Mesendoderm (in vitro differentiated cells): ENCODE measurements around the gene MYO15B.

ENCODE experiments used
- DNase-seq: peaks from one replicate; pipeline ENCODE4 v3.0.0; 2013
- H2AK5ac ChIP-seq: 2 replicates; pipeline ENCODE4 v1.6.1; 2013; ENCODE audit warnings: low read length, inconsistent platforms
- H2BK120ac ChIP-seq: 2 replicates; pipeline ENCODE4 v1.6.1; 2013; ENCODE audit warnings: low read depth, mild to moderate bottlenecking, low read length, moderate library complexity, mixed read lengths
- H2BK15ac ChIP-seq: replicated peaks from 2 replicates; pipeline ENCODE4 v1.6.1; 2013; ENCODE audit warnings: low read depth, mild to moderate bottlenecking, moderate library complexity
- H2BK5ac ChIP-seq: 2 replicates; pipeline ENCODE4 v1.6.1; 2013; ENCODE audit warnings: low read length, inconsistent platforms
- H3K18ac ChIP-seq: 2 replicates; pipeline ENCODE4 v1.6.1; 2013; ENCODE audit warnings: mild to moderate bottlenecking, low read length, mixed read lengths
- H3K23ac ChIP-seq: one replicate; pipeline ENCODE4 v1.6.1; 2013; ENCODE audit warnings: low read length
- H3K27ac ChIP-seq: 2 replicates; pipeline ENCODE4 v1.5.1; 2013; ENCODE audit warnings: low read depth, mild to moderate bottlenecking, inconsistent platforms, low read length, moderate library complexity
- H3K27me3 ChIP-seq: 2 replicates; pipeline ENCODE4 v1.6.1; 2013; ENCODE audit warnings: low read length, control low read depth, mild to moderate bottlenecking, inconsistent platforms; ENCODE audit not compliant: insufficient read depth, poor library complexity
- H3K36me3 ChIP-seq: 2 replicates; pipeline ENCODE4 v1.6.1; 2013; ENCODE audit warnings: low read length, inconsistent platforms; ENCODE audit not compliant: control insufficient read depth, insufficient read depth
- H3K4ac ChIP-seq: one replicate; pipeline ENCODE4 v1.6.1; 2013; ENCODE audit warnings: low read depth, mild to moderate bottlenecking, low read length, moderate library complexity
- H3K4me1 ChIP-seq: 2 replicates; pipeline ENCODE4 v1.6.1; 2013; ENCODE audit warnings: low read depth, low read length, inconsistent platforms; ENCODE audit not compliant: control insufficient read depth
- H3K4me2 ChIP-seq: 2 replicates; pipeline ENCODE4 v1.6.1; 2013; ENCODE audit warnings: low read length
- H3K4me3 ChIP-seq: 2 replicates; pipeline ENCODE4 v1.5.1; 2013; ENCODE audit warnings: mild to moderate bottlenecking, low read length
- H3K56ac ChIP-seq: one replicate; pipeline ENCODE4 v1.6.1; 2013; ENCODE audit warnings: low read length
- H3K79me1 ChIP-seq: 2 replicates; pipeline ENCODE4 v1.6.1; 2013; ENCODE audit warnings: low read length, inconsistent platforms
- H3K79me2 ChIP-seq: 2 replicates; pipeline ENCODE4 v1.6.1; 2013; ENCODE audit warnings: mild to moderate bottlenecking, low read length; ENCODE audit not compliant: control insufficient read depth, insufficient read depth
- H3K9ac ChIP-seq: 2 replicates; pipeline ENCODE4 v1.6.1; 2013; ENCODE audit warnings: low read length, inconsistent platforms
- H4K5ac ChIP-seq: one replicate; pipeline ENCODE4 v1.6.1; 2013; ENCODE audit warnings: low read length
- H4K8ac ChIP-seq: one replicate; pipeline ENCODE4 v1.6.1; 2013; ENCODE audit warnings: low read depth, mild to moderate bottlenecking, control low read depth, low read length, moderate library complexity
- WGBS: extraction: QIAGEN DNeasy Blood & Tissue Kit; methylation state at CpG from one replicate; pipeline ENCODE4 v1.1.7; 2013; ENCODE audit warnings: low lambda C conversion rate, missing lambda C conversion rate; ENCODE audit not compliant: insufficient coverage; ENCODE audit errors: extremely low coverage; 5-methylcytosine and 5-hydroxymethylcytosine counted together

Gene MYO15B

GRCh38 chr17:75628425-75628824, 40.8 kb downstream of the MYO15B start:
- H3K4me1 ChIP-seq = peaks cover under 1% of the 10 kb centered on the region
- no peaks in the 10 kb centered on the region for H3K79me2 ChIP-seq
- H3K4ac ChIP-seq = no peak overlapping the region
- H3K23ac ChIP-seq = no peak overlapping the region
- no peak overlapping the region for H3K56ac ChIP-seq
- H4K8ac ChIP-seq = no peak overlapping the region
- H3K36me3 ChIP-seq = no peaks in the 10 kb centered on the region
- H2BK5ac ChIP-seq = no peak overlapping the region
- no peaks in the 10 kb centered on the region for H3K79me1 ChIP-seq
- no peak overlapping the region for H2BK15ac ChIP-seq
- no peak overlapping the region for H3K4me3 ChIP-seq
- no peak overlapping the region for H2AK5ac ChIP-seq
- H3K27me3 ChIP-seq = no peaks in the 10 kb centered on the region
- no peak overlapping the region for H3K4me2 ChIP-seq
- no CpG with 5 or more reads among the region's 6 CpGs for WGBS
- no peak for DNase-seq
- no peak overlapping the region for H3K18ac ChIP-seq
- H3K9ac ChIP-seq = no peak overlapping the region
- no peak overlapping the region for H4K5ac ChIP-seq
- no peak overlapping the region for H2BK120ac ChIP-seq
- H3K27ac ChIP-seq = no peak overlapping the region

DNA sequence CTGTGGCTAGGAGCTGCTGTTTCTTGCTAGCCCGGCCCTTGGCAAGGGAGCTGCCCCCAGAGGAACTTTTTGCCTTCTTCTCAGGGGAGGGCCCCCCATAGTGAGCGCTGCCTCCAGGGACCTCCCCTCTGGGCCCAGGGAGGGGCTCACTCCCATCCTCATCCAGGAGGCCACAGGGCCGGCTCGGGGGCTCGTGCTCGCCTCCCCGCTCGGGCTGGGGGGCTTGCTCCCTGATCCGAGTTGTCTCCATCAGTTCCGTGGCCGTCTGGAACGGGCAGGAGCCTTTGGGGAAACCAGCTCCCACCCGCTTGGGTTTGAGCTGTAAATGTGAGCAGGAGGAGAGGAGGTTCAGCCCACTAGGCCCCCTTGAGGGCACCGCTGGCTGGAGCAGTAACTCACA, 41.6 kb downstream of the MYO15B start:
- no peaks in the 10 kb centered on the region for H3K36me3 ChIP-seq
- H2BK120ac ChIP-seq = no peak overlapping the region
- H2BK5ac ChIP-seq = no peak overlapping the region
- no peaks in the 10 kb centered on the region for H3K79me1 ChIP-seq
- H4K5ac ChIP-seq = no peak overlapping the region
- DNase-seq = no peak
- no peaks in the 10 kb centered on the region for H3K27me3 ChIP-seq
- H3K27ac ChIP-seq = no peak overlapping the region
- no peaks in the 10 kb centered on the region for H3K79me2 ChIP-seq
- H3K4ac ChIP-seq = no peak overlapping the region
- H2AK5ac ChIP-seq = no peak overlapping the region
- no CpG with 5 or more reads among the region's 14 CpGs for WGBS
- H3K18ac ChIP-seq = no peak overlapping the region
- H3K23ac ChIP-seq = no peak overlapping the region
- no peak overlapping the region for H3K9ac ChIP-seq
- H3K4me2 ChIP-seq = no peak overlapping the region
- no peak overlapping the region for H3K56ac ChIP-seq
- no peak overlapping the region for H2BK15ac ChIP-seq
- H3K4me1 ChIP-seq = peaks cover 3% of the 10 kb centered on the region
- H3K4me3 ChIP-seq = no peak overlapping the region
- H4K8ac ChIP-seq = no peak overlapping the region

- H4K5ac ChIP-seq = no peak overlapping the region
- peaks cover 3% of the 10 kb centered on the region for H3K4me1 ChIP-seq
- H2BK5ac ChIP-seq = no peak overlapping the region
- no CpG with 5 or more reads among the region's 26 CpGs for WGBS
- no peak overlapping the region for H4K8ac ChIP-seq
- no peaks in the 10 kb centered on the region for H3K36me3 ChIP-seq
- no peak overlapping the region for H3K4me2 ChIP-seq
- H2AK5ac ChIP-seq = no peak overlapping the region
- H3K79me1 ChIP-seq = no peaks in the 10 kb centered on the region
- H3K56ac ChIP-seq = no peak overlapping the region
- H2BK120ac ChIP-seq = no peak overlapping the region
- no peaks in the 10 kb centered on the region for H3K79me2 ChIP-seq
- H3K4me3 ChIP-seq = no peak overlapping the region
- no peak overlapping the region for H2BK15ac ChIP-seq
- no peak overlapping the region for H3K27ac ChIP-seq
- H3K9ac ChIP-seq = no peak overlapping the region
- no peak for DNase-seq
- H3K18ac ChIP-seq = no peak overlapping the region
- H3K23ac ChIP-seq = no peak overlapping the region
- H3K4ac ChIP-seq = no peak overlapping the region
- H3K27me3 ChIP-seq = no peaks in the 10 kb centered on the region
Observed at GRCh38 chr17:75630071-75630917, 42.7 kb downstream of the MYO15B start.

- H3K4me3 ChIP-seq = no peak overlapping the region
- no CpG with 5 or more reads among the region's 27 CpGs for WGBS
- DNase-seq = no peak
Observed at GRCh38 chr17:75631353-75631752, 43.8 kb downstream of the MYO15B start.

DNA sequence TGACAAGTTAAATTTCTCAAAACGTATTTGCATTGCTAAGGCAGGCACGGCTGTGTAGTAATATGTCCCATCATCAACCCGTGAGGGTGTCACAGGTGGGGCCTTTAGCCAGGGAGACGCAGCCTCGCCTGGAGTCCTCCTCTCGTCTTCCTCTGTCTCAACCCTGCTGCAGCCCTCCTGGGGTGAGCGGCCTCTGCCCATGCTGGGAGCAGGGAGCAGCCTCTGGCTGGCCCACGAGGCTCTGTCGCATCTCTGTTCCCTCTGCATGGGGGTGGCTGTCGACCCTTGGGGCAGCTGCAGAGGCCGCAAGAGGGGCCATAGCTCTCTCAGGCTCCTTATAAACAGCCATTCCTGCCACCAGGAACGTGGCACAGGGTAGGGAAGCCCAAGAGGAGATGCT, 44.8 kb downstream of the MYO15B start:
- Histone ChIP-seq H3K4me1 (peaks cover 3% of the 10 kb centered on the region), H3K9ac (no peak overlapping the region), H2BK120ac (no peak overlapping the region), H4K8ac (no peak overlapping the region), H3K4me3 (no peak overlapping the region), H3K4me2 (no peak overlapping the region), H3K36me3 (no peaks in the 10 kb centered on the region), H3K4ac (no peak overlapping the region), H3K23ac (no peak overlapping the region), H3K79me2 (no peaks in the 10 kb centered on the region), H3K56ac (no peak overlapping the region), H3K79me1 (no peaks in the 10 kb centered on the region), H4K5ac (no peak overlapping the region), H2AK5ac (no peak overlapping the region), H3K27ac (no peak overlapping the region), H2BK5ac (no peak overlapping the region), H3K27me3 (no peaks in the 10 kb centered on the region), H2BK15ac (no peak overlapping the region), H3K18ac (no peak overlapping the region)
- no peak for DNase-seq
- WGBS = no CpG with 5 or more reads among the region's 12 CpGs

More at GRCh38 chr17:75631353-75631752, 43.8 kb downstream of the MYO15B start:
- Histone ChIP-seq H3K79me1 (no peaks in the 10 kb centered on the region), H3K27ac (no peak overlapping the region), H2AK5ac (no peak overlapping the region), H3K79me2 (no peaks in the 10 kb centered on the region), H3K4ac (no peak overlapping the region), H4K5ac (no peak overlapping the region), H2BK15ac (no peak overlapping the region), H3K4me1 (peaks cover 3% of the 10 kb centered on the region), H3K36me3 (no peaks in the 10 kb centered on the region), H3K9ac (no peak overlapping the region), H3K18ac (no peak overlapping the region), H4K8ac (no peak overlapping the region), H2BK5ac (no peak overlapping the region), H3K27me3 (no peaks in the 10 kb centered on the region), H3K23ac (no peak overlapping the region), H2BK120ac (no peak overlapping the region), H3K56ac (no peak overlapping the region), H3K4me2 (no peak overlapping the region)
